Measurements from ENCODE around the gene ELP2. TPM values are rescaled to one million over a fixed set of nuclear protein-coding genes. Genes with fewer than 3 reads are reported as not detected.

The ELP2 gene
- total and polyA plus RNA-seq, 2 experiments from 2014 or later, result 54.3 to 63.8 TPM

DNA sequence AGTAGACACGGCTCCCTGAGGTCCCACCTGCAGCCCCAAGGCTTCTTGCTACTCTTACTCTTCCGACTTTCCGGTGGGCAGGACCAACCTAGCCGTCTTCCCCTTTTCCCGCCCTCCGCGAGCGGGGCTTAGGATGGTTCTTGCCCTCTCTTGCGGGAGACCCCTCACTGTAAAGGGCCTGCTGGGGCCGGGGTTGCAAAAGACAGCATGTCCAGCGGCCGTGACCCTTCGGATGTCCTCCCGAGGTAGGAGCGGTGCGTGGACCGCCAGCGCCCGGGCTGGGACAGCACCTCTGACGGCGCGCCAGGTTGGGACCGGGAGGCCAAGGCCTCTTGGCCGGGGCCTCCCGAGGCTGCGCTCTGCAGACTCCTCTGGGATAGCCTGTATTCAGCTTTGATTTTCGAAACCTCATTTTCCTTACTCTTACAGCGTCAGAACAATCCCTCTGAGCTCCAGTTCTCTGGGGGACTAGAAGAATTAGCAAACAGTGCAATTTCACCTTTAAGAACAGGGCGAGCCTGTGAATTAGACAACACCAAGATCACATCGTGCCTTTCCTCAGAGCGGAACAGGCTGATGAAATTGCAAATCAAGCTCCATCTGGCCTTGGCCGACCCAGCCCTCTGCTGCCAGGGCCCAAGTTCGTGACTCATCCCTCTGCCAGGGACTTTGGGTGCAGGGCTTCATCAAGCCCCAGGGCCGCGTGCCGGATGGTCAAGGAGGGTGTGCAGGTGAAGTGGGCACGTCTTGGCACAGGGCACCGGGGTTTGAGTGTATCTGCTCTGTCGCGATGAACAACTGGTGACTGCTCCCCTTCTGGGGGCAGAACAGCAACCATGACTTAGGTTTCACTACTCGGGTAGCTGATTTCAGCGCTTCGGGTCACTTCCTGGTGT lies 58.4 kb downstream of the ELP2 start:
- WGBS (ENCODE audit: low lambda C conversion rate, missing lambda C conversion rate), result 36% methylated on average over 43 of the region's 43 CpGs

GRCh38 chr18:36188916-36189315 lies 59.2 kb downstream of the ELP2 start:
- Histone ChIP-seq H3K9me2 (replicated peaks; ENCODE audit: insufficient read depth) (no peaks in the 10 kb centered on the region), H3K9me3 (ENCODE audit: low read depth) (no peaks in the 10 kb centered on the region), H3K27me3 (no peaks in the 10 kb centered on the region), H3K36me3 (replicated peaks; ENCODE audit: insufficient read depth, low read depth) (no peaks in the 10 kb centered on the region), H3K4me2 (peak overlapping the region; percentile 99), H4K20me1 (ENCODE audit: insufficient read depth, poor library complexity, severe bottlenecking) (no peaks in the 10 kb centered on the region), H3K4me3 (no peak overlapping the region), H2AFZ (no peak overlapping the region), H3K79me2 (peaks cover 12% of the 10 kb centered on the region), H3K4me1 (ENCODE audit: insufficient read depth) (peaks cover 5% of the 10 kb centered on the region), H3K27ac (no peak overlapping the region)
- no peak for DNase-seq (ENCODE audit: low spot score)
- TF ChIP-seq EZH2 (IDR thresholded peaks at IDR 0.05; ENCODE audit: borderline replicate concordance), result no peak
- TF ChIP-seq CTCF (IDR thresholded peaks at IDR 0.05; ENCODE audit: poor library complexity), result no peak
- TF ChIP-seq EZH2phosphoT487 (IDR thresholded peaks at IDR 0.05; ENCODE audit: low read depth, severe bottlenecking, unreplicated experiment), result no peak
- 64% methylated on average over 3 of the region's 3 CpGs for WGBS (ENCODE audit: low lambda C conversion rate, missing lambda C conversion rate)

More for the DNA sequence above, 58.4 kb downstream of the ELP2 start:
- Histone ChIP-seq H2AFZ (peak overlapping the region; percentile 95), H3K4me1 (ENCODE audit: insufficient read depth) (peaks cover 5% of the 10 kb centered on the region), H4K20me1 (ENCODE audit: insufficient read depth, poor library complexity, severe bottlenecking) (no peaks in the 10 kb centered on the region), H3K9me2 (replicated peaks; ENCODE audit: insufficient read depth) (no peaks in the 10 kb centered on the region), H3K27ac (peak overlapping the region; percentile 66), H3K79me2 (peaks cover 12% of the 10 kb centered on the region), H3K36me3 (replicated peaks; ENCODE audit: insufficient read depth, low read depth) (no peaks in the 10 kb centered on the region), H3K9me3 (ENCODE audit: low read depth) (no peaks in the 10 kb centered on the region), H3K27me3 (no peaks in the 10 kb centered on the region), H3K4me3 (peak overlapping the region; percentile 94), H3K4me2 (peak overlapping the region; percentile 99)
- DNase-seq (ENCODE audit: low spot score), result peak; percentile 41
- TF ChIP-seq EZH2phosphoT487 (IDR thresholded peaks at IDR 0.05; ENCODE audit: low read depth, severe bottlenecking, unreplicated experiment) (no peak), EZH2 (IDR thresholded peaks at IDR 0.05; ENCODE audit: borderline replicate concordance) (no peak), CTCF (IDR thresholded peaks at IDR 0.05; ENCODE audit: poor library complexity) (no peak)

DNA sequence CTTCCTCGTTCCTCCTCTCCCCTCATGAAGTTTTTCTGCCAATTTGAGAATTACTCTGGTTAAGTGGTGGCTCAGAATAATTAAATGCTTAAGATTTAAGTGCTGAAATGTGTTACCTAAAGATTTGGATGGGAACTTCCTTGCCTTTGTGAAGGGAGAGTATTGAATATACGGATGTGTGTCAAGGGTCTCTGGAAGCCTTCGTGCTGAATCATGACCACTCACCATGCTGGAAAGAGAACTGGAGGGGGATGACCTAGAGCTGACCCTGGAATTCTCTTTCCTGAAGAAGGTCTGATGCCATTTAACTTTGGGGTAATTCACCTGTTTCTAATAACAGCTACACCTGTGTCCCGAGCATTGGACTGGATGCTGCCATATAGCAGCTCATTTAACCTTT lies 59.8 kb downstream of the ELP2 start:
- Histone ChIP-seq H3K27me3 (no peaks in the 10 kb centered on the region), H3K4me2 (peak overlapping the region; percentile 19)
- WGBS (ENCODE audit: low lambda C conversion rate, missing lambda C conversion rate), result 86% methylated on average over 4 of the region's 4 CpGs

More for the DNA sequence above, 59.8 kb downstream of the ELP2 start:
- Histone ChIP-seq H3K9me2 (replicated peaks; ENCODE audit: insufficient read depth) (no peaks in the 10 kb centered on the region), H4K20me1 (ENCODE audit: insufficient read depth, poor library complexity, severe bottlenecking) (no peaks in the 10 kb centered on the region), H3K4me1 (ENCODE audit: insufficient read depth) (peaks cover 5% of the 10 kb centered on the region), H3K27ac (no peak overlapping the region), H3K4me3 (no peak overlapping the region), H3K79me2 (peaks cover 12% of the 10 kb centered on the region), H3K36me3 (replicated peaks; ENCODE audit: insufficient read depth, low read depth) (no peaks in the 10 kb centered on the region), H3K9me3 (ENCODE audit: low read depth) (no peaks in the 10 kb centered on the region), H2AFZ (no peak overlapping the region)
- no peak for DNase-seq (ENCODE audit: low spot score)
- TF ChIP-seq CTCF (IDR thresholded peaks at IDR 0.05; ENCODE audit: poor library complexity) (no peak), EZH2 (IDR thresholded peaks at IDR 0.05; ENCODE audit: borderline replicate concordance) (no peak), EZH2phosphoT487 (IDR thresholded peaks at IDR 0.05; ENCODE audit: low read depth, severe bottlenecking, unreplicated experiment) (no peak)

Data from hepatocyte (in vitro differentiated cells).